OCI-M2 (cell line): ENCODE results near the gene FAM193A.
"Not testable (repeated sequence)": the region's sequence is repeated elsewhere in the genome, so short reads cannot be mapped to it uniquely, and the experiment has no call there.

ENCODE experiments used
- DNase-seq: peaks from one replicate; lab custom pipeline; 2025; ENCODE audit not compliant: unreplicated experiment; lab: John Stamatoyannopoulos, UW

The FAM193A gene

DNA sequence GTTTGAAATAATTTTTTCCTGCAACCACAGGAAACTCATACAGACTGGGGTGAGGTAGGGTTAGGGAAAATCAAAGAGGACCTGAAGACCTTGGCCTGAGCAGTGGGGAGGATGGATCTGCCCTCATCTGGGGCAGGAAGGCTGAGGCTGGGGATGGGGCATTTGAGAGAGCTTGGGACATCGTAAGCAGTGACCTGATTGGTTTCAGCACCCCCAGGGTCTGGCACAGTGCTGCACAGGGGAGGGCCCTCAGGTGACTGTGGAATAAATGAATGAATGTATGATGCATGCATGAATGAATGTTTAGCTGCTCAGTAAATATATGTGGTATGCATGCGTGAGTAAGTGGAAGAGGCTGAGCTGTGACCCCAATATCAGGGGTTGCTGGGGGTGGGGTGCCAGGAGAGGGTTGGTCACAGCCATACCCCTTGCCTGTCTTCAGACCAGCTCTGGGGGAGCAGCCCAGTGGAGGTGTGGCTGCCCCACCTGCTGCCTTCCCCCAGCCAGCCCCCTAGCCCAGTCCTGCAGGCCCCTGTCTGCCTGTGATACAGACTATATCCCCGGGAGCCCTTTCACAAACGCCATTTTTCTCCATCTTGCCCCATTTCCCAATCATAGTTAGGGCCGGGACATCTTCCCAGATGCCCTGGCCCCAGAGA, 230.7 kb downstream of the FAM193A start:
- no peak for DNase-seq

DNA sequence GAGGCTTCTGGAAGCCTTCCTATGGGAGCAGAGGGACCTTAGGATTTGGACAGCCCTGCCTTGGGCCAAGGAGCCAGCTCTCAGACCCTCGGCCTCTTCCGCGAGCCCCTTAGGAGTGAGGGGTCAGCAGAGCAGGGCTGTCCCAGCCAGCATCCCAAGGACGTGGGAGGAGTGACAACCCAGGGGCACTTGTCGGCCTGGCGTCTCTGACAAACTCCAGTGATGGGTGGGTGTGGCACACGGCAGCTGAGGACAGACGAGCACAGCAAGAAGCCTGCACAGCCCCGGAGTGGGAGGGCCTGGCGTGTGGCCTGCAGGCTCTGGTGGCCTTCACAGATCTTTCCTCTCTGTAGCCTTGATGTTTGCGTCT, 231.2 kb downstream of the FAM193A start:
- DNase-seq, result no peak

GRCh38 chr4:2768124-2768523, 231.7 kb downstream of the FAM193A start:
- no peak for DNase-seq

GRCh38 chr4:2768921-2769336, 232.5 kb downstream of the FAM193A start:
- DNase-seq, result no peak

DNA sequence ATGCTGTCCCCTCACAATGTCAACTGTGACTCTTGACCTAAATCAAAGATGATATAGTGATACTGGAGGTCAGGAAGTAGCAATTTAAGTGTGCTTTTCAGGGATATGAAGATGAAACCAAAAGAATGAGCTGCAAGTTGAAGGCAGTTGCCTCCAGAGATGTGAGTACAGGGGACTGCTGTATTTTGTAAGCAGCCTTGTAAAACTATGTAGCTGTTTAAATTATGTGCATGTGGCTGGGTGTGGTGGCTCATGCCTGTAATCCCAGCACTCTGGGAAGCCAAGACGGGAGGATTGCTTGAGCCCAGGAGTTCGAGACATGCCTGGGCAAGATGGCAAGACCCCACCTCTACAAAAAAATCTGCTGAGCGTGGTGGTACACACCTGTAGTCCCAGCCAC, 234.8 kb downstream of the FAM193A start:
- no peak for DNase-seq

DNA sequence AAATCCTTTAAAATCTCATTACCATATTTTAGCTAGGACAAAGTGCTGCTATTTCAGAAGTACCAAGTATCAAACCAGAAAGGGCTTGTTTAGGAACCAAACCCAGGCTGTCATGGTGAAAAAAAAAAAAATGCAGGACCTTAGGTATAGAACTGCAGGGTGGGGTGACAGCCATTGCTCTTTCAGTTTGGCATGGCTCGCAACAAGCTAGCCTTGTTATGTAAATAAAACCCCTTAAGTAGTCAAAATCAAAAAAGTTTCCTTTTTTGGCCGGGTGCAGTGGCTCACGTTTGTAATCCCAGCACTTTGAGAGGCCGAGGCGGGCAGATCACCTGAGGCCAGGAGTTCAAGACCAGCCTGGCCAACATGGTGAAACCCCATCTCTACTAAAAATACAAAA, 244.2 kb downstream of the FAM193A start:
- not testable (repeated sequence) for DNase-seq

DNA sequence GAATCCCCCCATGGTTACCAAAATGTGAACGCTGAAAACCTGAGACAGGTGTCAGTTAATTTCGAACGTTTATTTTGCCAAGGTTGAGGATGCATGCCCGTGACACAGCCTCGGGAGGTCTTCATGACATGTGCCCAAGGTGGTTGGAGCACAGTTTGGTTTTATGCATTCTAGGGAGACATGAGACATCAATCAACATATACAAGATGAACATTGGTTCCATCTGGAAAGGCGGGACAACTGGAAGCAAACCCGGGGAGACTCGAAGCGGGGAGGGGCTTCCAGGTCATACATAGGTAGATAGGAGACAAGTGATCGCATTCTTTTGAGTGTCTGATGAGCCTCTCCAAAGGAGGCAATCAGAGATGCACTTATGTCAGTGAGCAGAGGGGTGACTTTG, 245.5 kb downstream of the FAM193A start:
- DNase-seq, result no peak
